Sigmoid colon (tissue), 7 donors: ENCODE measurements around the gene EPHX1. TPM values are rescaled to one million over a fixed set of nuclear protein-coding genes. Genes with fewer than 3 reads are reported as not detected.

Source experiments
- DNase-seq: peaks from one replicate; pipeline ENCODE4 v3.0.0-alpha.2; 2019
- H3K27ac ChIP-seq, 4 donors: fragments of 200-600 bp; sonication (generic); one replicate each; pipeline ENCODE4 v1.5.1; 2016 to 2019; ENCODE audit warnings: mild to moderate bottlenecking in 1 of 4
- H3K27me3 ChIP-seq, 3 donors: fragments of 200-600 bp; sonication (generic); one replicate each; pipeline ENCODE4 v1.5.1; 2019; ENCODE audit warnings: mild to moderate bottlenecking in 1 of 3
- H3K36me3 ChIP-seq, 4 donors: fragments of 200-600 bp; sonication (generic); one replicate each; pipeline ENCODE4 v1.5.1; 2016 to 2019
- H3K4me1 ChIP-seq, 4 donors: fragments of 200-600 bp; sonication (generic); one replicate each; pipeline ENCODE4 v1.5.1; 2017 to 2019
- H3K4me3 ChIP-seq, 4 donors: fragments of 200-600 bp; sonication (generic); one replicate each; pipeline ENCODE4 v1.5.1; 2017 to 2019; ENCODE audit warnings: mild to moderate bottlenecking in 2 of 4, moderate library complexity in 1 of 4
- H3K9me3 ChIP-seq, 4 donors: fragments of 200-600 bp in 3 of 4; sonication (generic) in 3 of 4; one replicate each; pipeline versions ENCODE4 v1.5.1 to v1.6.1; 2013 to 2019
- CTCF ChIP-seq, 4 experiments: fragments of 450-650 bp in 3 of 4; fragments of 200-600 bp in 1 of 4; IDR thresholded peaks; one replicate each; pipeline ENCODE4 v1.5.1; 2016 to 2019; ENCODE audit warnings: antibody characterized with exemption in 4 of 4, mild to moderate bottlenecking in 3 of 4, moderate library complexity in 2 of 4
- EP300 ChIP-seq, 4 donors: sonication (generic); formaldehyde crosslinking; IDR thresholded peaks; one replicate each; pipeline ENCODE4 v1.6.1; 2017; ENCODE audit warnings: antibody characterized with exemption in 4 of 4
- POLR2A ChIP-seq, 2 donors: fragments of 450-650 bp; IDR thresholded peaks; one replicate each; pipeline ENCODE4 v1.6.1; 2016; ENCODE audit warnings: antibody characterized with exemption in 2 of 2, mild to moderate bottlenecking in 2 of 2, moderate library complexity in 2 of 2
- POLR2AphosphoS5 ChIP-seq, 4 donors: sonication (generic); formaldehyde crosslinking; IDR thresholded peaks; one replicate each; pipeline ENCODE4 v1.6.1; 2017; ENCODE audit warnings: antibody characterized with exemption in 4 of 4
- WGBS, 2 donors: extraction: QIAGEN DNeasy Blood & Tissue Kit; methylation state at CpG; one replicate each; pipeline ENCODE4 v1.1.7; 2013; 5-methylcytosine and 5-hydroxymethylcytosine counted together
- intact Hi-C: fragments of 100-400 bp; cut with DNase I; formaldehyde crosslinking; loops from one replicate; pipeline ENCODE4 v1.15.1; 2023
- polyA plus RNA-seq, 3 donors: library from polyadenylated mRNA; stranded (reverse); fragments of 200-250 nt; gene quantifications; one replicate each; pipeline ENCODE4 v1.2.3, GENCODE V29; 2013
- total RNA-seq, 4 donors: library from RNA; depleted of rRNA; stranded (reverse); fragments of >200 nt; gene quantifications; one replicate each; pipeline ENCODE4 v1.1.0, GENCODE V29; 2016
- donor health status: healthy with polysubstance abuse.
- donor health status: Bipolar disorder and iron deficiency.
- donor health status: healthy.

The EPHX1 gene
- total and polyA plus RNA-seq, 7 donors, result 6.9 to 78.9 (median 43.6) TPM

GRCh38 chr1:225852413-225853124 lies 42.6 kb downstream of the EPHX1 start:
- H3K27me3 ChIP-seq, result no peaks in the 10 kb centered on the region
- peaks cover 0 to 89% (median 36%) of the 10 kb centered on the region in 4 donors for H3K36me3 ChIP-seq
- no peak overlapping the region for H3K4me3 ChIP-seq
- intact Hi-C loops, result no loop called here
- no peak for DNase-seq
- peaks cover 0 to 4% (median 2%) of the 10 kb centered on the region in 4 donors for H3K4me1 ChIP-seq
- no peak overlapping the region for H3K27ac ChIP-seq
- TF ChIP-seq POLR2A (IDR thresholded peaks at IDR 0.05) (no peak), CTCF (IDR thresholded peaks at IDR 0.05) (no peak), EP300 (IDR thresholded peaks at IDR 0.05) (no peak), POLR2AphosphoS5 (IDR thresholded peaks at IDR 0.05) (no peak)
- WGBS, 2 donors, result 90 to 93% methylated on average over 13 of the region's 13 CpGs
- H3K9me3 ChIP-seq, result no peaks in the 10 kb centered on the region

GRCh38 chr1:225853441-225853840 lies 43.5 kb downstream of the EPHX1 start:
- TF ChIP-seq CTCF (IDR thresholded peaks at IDR 0.05) (no peak), POLR2A (IDR thresholded peaks at IDR 0.05) (no peak), EP300 (IDR thresholded peaks at IDR 0.05) (no peak), POLR2AphosphoS5 (IDR thresholded peaks at IDR 0.05) (no peak)
- no peak for DNase-seq
- intact Hi-C loops, result no loop called here
- Histone ChIP-seq H3K36me3 (peaks cover 0 to 88% (median 35%) of the 10 kb centered on the region in 4 donors), H3K27ac (no peak overlapping the region), H3K4me1 (peaks cover 0 to 4% (median 2%) of the 10 kb centered on the region in 4 donors), H3K4me3 (no peak overlapping the region), H3K9me3 (no peaks in the 10 kb centered on the region), H3K27me3 (no peaks in the 10 kb centered on the region)
- WGBS, 2 donors, result 91 to 97% methylated on average over 12 of the region's 12 CpGs

DNA sequence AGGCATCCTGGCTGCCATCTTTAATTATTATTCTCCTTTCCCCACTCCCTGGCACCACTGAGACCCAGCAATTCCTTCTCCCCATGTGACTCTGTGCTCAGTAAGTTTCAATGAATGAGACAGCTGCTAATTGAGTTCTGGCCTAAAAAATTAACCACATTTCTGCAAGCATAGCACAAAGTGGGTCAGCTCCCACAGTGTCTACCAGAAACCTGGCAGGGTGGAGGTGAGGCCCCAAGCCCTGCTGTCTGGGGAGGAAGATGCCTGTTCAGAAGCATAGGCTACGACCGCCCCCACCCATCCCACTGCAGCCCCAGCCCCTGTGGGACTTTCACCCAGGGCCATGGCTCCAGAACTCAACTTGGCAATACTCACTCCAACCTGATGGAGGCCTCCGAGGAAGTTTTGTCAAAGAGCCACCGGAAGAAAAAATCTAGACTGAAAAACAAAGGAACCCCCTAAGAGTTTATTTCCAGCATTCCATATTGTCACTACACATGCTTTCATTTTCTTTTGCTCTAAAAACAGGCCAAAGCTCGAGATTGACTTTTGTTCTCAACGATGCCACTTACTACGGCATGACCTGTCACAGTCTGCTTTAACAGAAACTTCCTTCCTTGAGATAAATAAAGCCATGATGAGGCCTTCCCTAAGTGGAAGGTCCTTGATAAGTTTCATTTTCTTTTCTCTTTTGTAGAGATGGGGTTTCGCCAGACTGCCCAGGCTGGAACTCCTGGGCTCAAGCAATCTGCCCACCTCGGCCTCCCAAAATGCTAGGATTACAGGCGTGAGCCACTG lies 45.8 kb downstream of the EPHX1 start:
- no peak overlapping the region for H3K27ac ChIP-seq
- peaks cover 2 to 97% (median 37%) of the 10 kb centered on the region in 4 donors for H3K36me3 ChIP-seq
- no peak for TF ChIP-seq EP300 (IDR thresholded peaks at IDR 0.05)
- no peak for TF ChIP-seq POLR2AphosphoS5 (IDR thresholded peaks at IDR 0.05)
- TF ChIP-seq CTCF (IDR thresholded peaks at IDR 0.05), result no peak
- TF ChIP-seq POLR2A (IDR thresholded peaks at IDR 0.05), result no peak
- intact Hi-C loops, result no loop called here
- H3K4me3 ChIP-seq, result no peak overlapping the region
- no peak for DNase-seq
- H3K27me3 ChIP-seq, result no peaks in the 10 kb centered on the region
- WGBS, 2 donors, result 71 to 81% methylated on average over 10 of the region's 10 CpGs
- H3K9me3 ChIP-seq, result no peaks in the 10 kb centered on the region
- H3K4me1 ChIP-seq, result no peaks in the 10 kb centered on the region

GRCh38 chr1:225857256-225857655 lies 47.3 kb downstream of the EPHX1 start:
- H3K4me3 ChIP-seq, result no peak overlapping the region
- H3K27me3 ChIP-seq, result no peaks in the 10 kb centered on the region
- DNase-seq, result no peak
- TF ChIP-seq EP300 (IDR thresholded peaks at IDR 0.05), result no peak
- TF ChIP-seq CTCF (IDR thresholded peaks at IDR 0.05), result no peak
- TF ChIP-seq POLR2A (IDR thresholded peaks at IDR 0.05), result no peak
- no peak for TF ChIP-seq POLR2AphosphoS5 (IDR thresholded peaks at IDR 0.05)
- H3K9me3 ChIP-seq, result no peaks in the 10 kb centered on the region
- WGBS, 2 donors, result 54 to 73% methylated on average over 7 of the region's 7 CpGs
- H3K27ac ChIP-seq, result no peak overlapping the region
- intact Hi-C loops, result no loop called here
- H3K4me1 ChIP-seq, result peaks cover 0 to under 1% (median 0%) of the 10 kb centered on the region in 4 donors
- H3K36me3 ChIP-seq, result peaks cover 12 to 99% (median 46%) of the 10 kb centered on the region in 4 donors
